OCI-LY1 (cell line): ENCODE measurements around the gene EML1.

ENCODE experiments used
- H2AFZ ChIP-seq: fragments of 200-600 bp; sonication (generic), shearing (Covaris generic); 2 replicates; pipeline ENCODE4 v1.6.0; 2014; ENCODE audit warnings: antibody characterized with exemption, mild to moderate bottlenecking, low read length
- H3F3A ChIP-seq: fragments of 200-600 bp; sonication (generic), shearing (Covaris generic); 2 replicates; pipeline ENCODE4 v1.6.0; 2014; ENCODE audit warnings: mild to moderate bottlenecking, antibody characterized with exemption, low read length, moderate library complexity; ENCODE audit not compliant: insufficient read depth
- H3K27ac ChIP-seq: fragments of 200-600 bp; sonication (generic); 2 replicates; pipeline ENCODE4 v1.5.1; 2014; ENCODE audit warnings: low read length, mixed run types, mild to moderate bottlenecking, low read depth; ENCODE audit not compliant: poor library complexity, severe bottlenecking
- H3K27me3 ChIP-seq: fragments of 200-600 bp; sonication (generic); 2 replicates; pipeline ENCODE4 v1.6.0; 2014; ENCODE audit warnings: antibody characterized with exemption, mild to moderate bottlenecking, low read length, moderate library complexity; ENCODE audit not compliant: insufficient read depth
- H3K36me3 ChIP-seq: fragments of 200-600 bp; sonication (generic); 2 replicates; pipeline ENCODE4 v1.6.1; 2014; ENCODE audit warnings: mild to moderate bottlenecking, antibody characterized with exemption, low read length, moderate library complexity, mixed read lengths; ENCODE audit not compliant: insufficient read depth
- H3K4me1 ChIP-seq: fragments of 200-600 bp; sonication (generic); 2 replicates; pipeline ENCODE4 v1.5.1; 2014; ENCODE audit warnings: mild to moderate bottlenecking, low read length, moderate library complexity; ENCODE audit not compliant: insufficient read depth, severe bottlenecking
- H3K4me2 ChIP-seq: fragments of 200-600 bp; sonication (generic), shearing (Covaris generic); 2 replicates; pipeline ENCODE4 v1.6.1; 2014; ENCODE audit warnings: low read length
- H3K4me3 ChIP-seq: fragments of 200-600 bp; sonication (generic); 2 replicates; pipeline ENCODE4 v1.5.1; 2014; ENCODE audit warnings: low read length, low read depth, mild to moderate bottlenecking, mixed read lengths; ENCODE audit not compliant: poor library complexity, severe bottlenecking
- H3K79me2 ChIP-seq: fragments of 200-600 bp; shearing (Covaris generic); 2 replicates; pipeline ENCODE4 v1.6.1; 2016; ENCODE audit warnings: mixed run types, low read length, mixed read lengths; ENCODE audit not compliant: insufficient read depth
- H3K9ac ChIP-seq: fragments of 200-600 bp; sonication (generic), shearing (Covaris generic); 2 replicates; pipeline ENCODE4 v1.6.1; 2014; ENCODE audit warnings: mild to moderate bottlenecking, low read length, mixed read lengths
- H3K9me2 ChIP-seq: fragments of 200-600 bp; sonication (generic), shearing (Covaris generic); 2 replicates; pipeline ENCODE4 v1.6.1; 2014; ENCODE audit warnings: low read depth, mild to moderate bottlenecking, low read length, mixed read lengths
- H3K9me3 ChIP-seq: fragments of 200-600 bp; shearing (Covaris generic); 2 replicates; pipeline ENCODE4 v1.6.1; 2014; ENCODE audit warnings: low read length, mixed read lengths
- H4K20me1 ChIP-seq: fragments of 200-600 bp; sonication (generic), shearing (Covaris generic); 2 replicates; pipeline ENCODE4 v1.6.0; 2016; ENCODE audit warnings: mild to moderate bottlenecking, low read length; ENCODE audit not compliant: insufficient read depth
- EZH2 ChIP-seq: fragments of 200-600 bp; sonication (generic), shearing (Covaris generic); IDR thresholded peaks from 2 replicates; pipeline ENCODE4 v1.8.0; 2017; ENCODE audit warnings: borderline replicate concordance, mixed run types, mild to moderate bottlenecking, antibody characterized with exemption, low read length, moderate library complexity, mixed read lengths
- TF ChIP-seq, protein P1 (sequence below): fragments of 200-600 bp; sonication (generic), shearing (Covaris generic); IDR thresholded peaks from 2 replicates; pipeline ENCODE4 v1.5.1; 2017; ENCODE audit warnings: mild to moderate bottlenecking, antibody characterized with exemption, low read length, moderate library complexity, mixed read lengths

EML1 gene

DNA sequence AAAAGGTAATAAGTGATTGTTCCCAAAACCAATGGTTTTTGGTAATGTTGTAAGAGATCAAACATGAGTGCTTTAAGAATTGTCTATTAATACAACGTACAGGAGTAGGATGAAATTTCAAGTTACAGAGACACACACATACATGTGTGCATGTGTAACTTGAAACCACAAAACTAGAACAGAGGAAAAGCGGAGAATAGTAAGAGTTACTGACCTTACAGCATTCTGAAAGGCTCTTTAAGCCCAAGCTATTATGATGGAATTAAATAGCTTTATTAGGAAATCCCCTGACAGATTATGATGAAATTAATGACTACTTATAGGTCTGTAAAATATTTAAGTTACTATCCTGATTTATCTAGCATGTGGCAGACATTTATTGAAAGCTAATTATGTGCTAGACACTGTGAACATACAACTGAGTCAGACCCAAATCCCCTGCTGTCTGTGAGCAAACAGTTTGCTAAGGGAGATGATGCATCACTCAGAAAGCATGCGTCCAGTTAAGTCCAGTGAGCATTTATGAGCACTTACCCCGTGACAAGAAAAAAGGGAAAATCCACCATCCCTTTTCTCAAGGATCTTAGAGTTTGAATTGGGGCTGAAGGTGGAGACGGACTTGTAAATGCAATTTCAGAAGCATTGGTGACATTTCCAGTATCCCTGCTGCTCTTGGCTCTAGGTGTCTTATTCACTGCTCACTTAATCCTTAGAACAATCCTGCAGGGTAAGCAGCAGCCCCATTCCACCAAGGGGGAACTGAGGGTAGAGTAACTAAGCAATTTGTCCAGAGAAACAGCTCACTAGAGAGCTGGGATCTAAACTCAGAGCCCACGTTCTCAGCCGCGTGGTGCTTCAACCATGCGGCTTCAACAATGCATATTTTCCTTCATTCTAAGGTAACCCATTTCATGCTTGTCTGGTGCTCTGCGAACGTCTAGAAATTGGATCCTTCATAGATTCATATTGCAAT lies 117.4 kb downstream of the EML1 start:
- TF ChIP-seq EZH2 = no peak
- TF ChIP-seq, protein P1, sequence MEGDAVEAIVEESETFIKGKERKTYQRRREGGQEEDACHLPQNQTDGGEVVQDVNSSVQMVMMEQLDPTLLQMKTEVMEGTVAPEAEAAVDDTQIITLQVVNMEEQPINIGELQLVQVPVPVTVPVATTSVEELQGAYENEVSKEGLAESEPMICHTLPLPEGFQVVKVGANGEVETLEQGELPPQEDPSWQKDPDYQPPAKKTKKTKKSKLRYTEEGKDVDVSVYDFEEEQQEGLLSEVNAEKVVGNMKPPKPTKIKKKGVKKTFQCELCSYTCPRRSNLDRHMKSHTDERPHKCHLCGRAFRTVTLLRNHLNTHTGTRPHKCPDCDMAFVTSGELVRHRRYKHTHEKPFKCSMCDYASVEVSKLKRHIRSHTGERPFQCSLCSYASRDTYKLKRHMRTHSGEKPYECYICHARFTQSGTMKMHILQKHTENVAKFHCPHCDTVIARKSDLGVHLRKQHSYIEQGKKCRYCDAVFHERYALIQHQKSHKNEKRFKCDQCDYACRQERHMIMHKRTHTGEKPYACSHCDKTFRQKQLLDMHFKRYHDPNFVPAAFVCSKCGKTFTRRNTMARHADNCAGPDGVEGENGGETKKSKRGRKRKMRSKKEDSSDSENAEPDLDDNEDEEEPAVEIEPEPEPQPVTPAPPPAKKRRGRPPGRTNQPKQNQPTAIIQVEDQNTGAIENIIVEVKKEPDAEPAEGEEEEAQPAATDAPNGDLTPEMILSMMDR = no peak
- Histone ChIP-seq H3K9me2 (no peaks in the 10 kb centered on the region), H2AFZ (no peak overlapping the region), H3K27me3 (0 out of 2 replicates have a peak, but pooled peaks cover 8% of the 10 kb centered on the region), H3K9ac (no peak overlapping the region), H3K4me2 (no peak overlapping the region), H3K27ac (no peak overlapping the region), H3F3A (no peaks in the 10 kb centered on the region), H3K4me3 (no peak overlapping the region), H4K20me1 (no peaks in the 10 kb centered on the region), H3K79me2 (no peaks in the 10 kb centered on the region), H3K9me3 (no peaks in the 10 kb centered on the region), H3K4me1 (no peaks in the 10 kb centered on the region), H3K36me3 (no peaks in the 10 kb centered on the region)

DNA sequence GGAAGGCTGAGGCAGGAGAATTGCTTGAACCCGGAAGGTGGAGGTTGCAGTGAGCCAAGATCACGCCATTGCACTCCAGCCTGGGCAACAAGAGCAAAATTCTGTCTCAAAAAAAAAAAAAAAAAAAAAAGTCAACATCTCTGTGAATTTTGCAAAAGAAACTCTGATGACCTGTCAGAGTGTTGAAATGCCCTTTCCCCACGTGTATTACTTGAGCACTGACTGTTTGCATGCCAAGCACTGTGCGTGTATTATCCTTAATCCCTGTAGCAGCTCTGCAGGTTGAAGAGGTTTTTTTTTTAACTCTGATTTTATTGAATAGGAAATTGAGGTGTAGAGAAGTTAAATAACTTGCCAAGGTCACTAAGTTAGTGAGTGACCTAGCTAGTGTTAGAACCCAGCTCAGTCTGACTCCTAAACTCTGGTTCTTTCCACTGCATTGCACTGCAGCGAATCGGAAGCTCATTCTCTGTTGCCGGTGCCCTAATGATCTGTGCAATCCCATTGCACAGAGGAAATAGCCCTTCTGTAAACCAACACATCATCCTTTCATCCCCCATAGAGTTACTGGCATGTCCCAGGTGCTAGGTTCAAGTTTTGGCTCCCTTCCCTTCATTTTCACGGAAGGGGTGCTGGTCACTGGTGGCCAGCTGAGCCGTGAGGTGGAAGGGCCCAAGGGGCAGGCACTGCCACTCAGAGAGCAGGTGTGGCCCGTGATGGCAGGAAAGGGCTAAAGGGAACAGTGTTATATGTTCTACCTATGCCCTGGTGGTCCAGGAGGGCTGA lies 122.3 kb downstream of the EML1 start:
- TF ChIP-seq, protein P1 = no peak
- no peak for TF ChIP-seq EZH2
- H3K4me2 ChIP-seq = no peak overlapping the region
- no peaks in the 10 kb centered on the region for H3K79me2 ChIP-seq
- H3K9me2 ChIP-seq = no peaks in the 10 kb centered on the region
- H3F3A ChIP-seq = no peaks in the 10 kb centered on the region
- H2AFZ ChIP-seq = no peak overlapping the region
- H4K20me1 ChIP-seq = no peaks in the 10 kb centered on the region
- no peaks in the 10 kb centered on the region for H3K36me3 ChIP-seq
- H3K27ac ChIP-seq = no peak overlapping the region
- no peak overlapping the region for H3K9ac ChIP-seq
- H3K27me3 ChIP-seq = 0 out of 2 replicates have a peak, but pooled peaks cover 8% of the 10 kb centered on the region
- H3K9me3 ChIP-seq = no peaks in the 10 kb centered on the region
- H3K4me3 ChIP-seq = no peak overlapping the region
- H3K4me1 ChIP-seq = no peaks in the 10 kb centered on the region

DNA sequence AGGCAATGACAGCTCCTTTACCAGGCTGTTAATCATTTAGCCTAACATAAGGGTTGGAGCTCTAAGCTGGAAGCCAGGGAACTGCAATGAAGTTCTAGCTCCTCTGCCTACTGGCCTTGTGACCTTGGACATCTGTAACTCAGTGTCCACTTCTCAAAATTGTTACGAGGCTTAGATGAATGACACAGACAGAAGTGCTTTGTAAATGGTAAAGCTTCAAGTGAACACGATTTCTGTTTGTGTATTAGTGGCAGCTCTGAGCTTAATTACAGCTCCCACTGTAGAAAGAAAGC lies 122.8 kb downstream of the EML1 start:
- H3K79me2 ChIP-seq = no peaks in the 10 kb centered on the region
- H3K36me3 ChIP-seq = no peaks in the 10 kb centered on the region
- no peak overlapping the region for H3K4me2 ChIP-seq
- TF ChIP-seq, protein P1 = no peak
- no peak for TF ChIP-seq EZH2
- no peak overlapping the region for H3K27ac ChIP-seq
- no peak overlapping the region for H3K4me3 ChIP-seq
- H4K20me1 ChIP-seq = no peaks in the 10 kb centered on the region
- H3F3A ChIP-seq = no peaks in the 10 kb centered on the region
- H3K9me3 ChIP-seq = no peaks in the 10 kb centered on the region
- no peak overlapping the region for H2AFZ ChIP-seq
- H3K9ac ChIP-seq = no peak overlapping the region
- no peaks in the 10 kb centered on the region for H3K4me1 ChIP-seq
- H3K27me3 ChIP-seq = 0 out of 2 replicates have a peak, but pooled peaks cover 7% of the 10 kb centered on the region
- no peaks in the 10 kb centered on the region for H3K9me2 ChIP-seq
